ENCODE data around the gene ZBTB45. TPM values are rescaled to one million over a fixed set of nuclear protein-coding genes. Genes with fewer than 3 reads are reported as not detected.
"Not testable (repeated sequence)": the region's sequence is repeated elsewhere in the genome, so short reads cannot be mapped to it uniquely, and the experiment has no call there.

Gene ZBTB45
- total RNA-seq, 2 experiments from 2014 or later = 10.1 to 11.1 TPM

DNA sequence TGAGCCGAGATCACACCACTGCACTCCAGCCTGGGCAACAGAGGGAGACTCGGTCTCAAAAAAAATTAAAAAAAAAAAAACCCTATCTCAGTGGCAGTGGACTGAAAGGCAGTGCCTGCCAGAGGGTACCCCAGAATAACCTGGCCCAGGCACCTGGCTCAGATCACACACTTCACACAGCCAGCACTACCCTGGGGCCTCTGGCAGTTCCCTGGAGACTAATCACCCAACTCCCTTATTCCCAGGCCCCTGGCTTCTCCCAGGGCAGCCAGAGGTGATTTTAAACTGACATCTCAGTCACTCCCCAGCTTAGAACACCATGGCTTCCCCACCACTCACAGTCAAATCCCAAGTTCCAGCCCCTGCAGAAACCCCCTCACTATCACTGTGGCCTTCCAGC, 4.4 kb downstream of the ZBTB45 start:
- Mint-ChIP-seq H3K4me3 (peak overlapping the region; percentile 88), H3K4me1 (peaks cover 29% of the 10 kb centered on the region), H3K27me3 (no peaks in the 10 kb centered on the region), H3K9me3 (ENCODE audit: low read depth) (no peaks in the 10 kb centered on the region), H3K27ac (peak overlapping the region; percentile 47), H3K36me3 (ENCODE audit: low read depth) (peaks cover 23% of the 10 kb centered on the region)
- ChIA-PET POLR2A (interaction anchor here (1.8 kb wide), 1 partner anchor 29 kb away, joined by 7 read pairs; the partner anchor contains the start of gene TRIM28), CTCF (interaction anchor here (0.9 kb wide), 1 partner anchor 31 kb away, joined by 4 read pairs; no protein-coding TSS in a partner anchor)
- intact Hi-C loops (cut with DNase I, micrococcal nuclease) = loop anchor here in 1 of 2 experiments (5.0 kb wide), 2 partner anchors 38 to 113 kb away; partner anchors contain the start of gene ZNF446
- ATAC-seq (no peak), DNase-seq (no peak)

DNA sequence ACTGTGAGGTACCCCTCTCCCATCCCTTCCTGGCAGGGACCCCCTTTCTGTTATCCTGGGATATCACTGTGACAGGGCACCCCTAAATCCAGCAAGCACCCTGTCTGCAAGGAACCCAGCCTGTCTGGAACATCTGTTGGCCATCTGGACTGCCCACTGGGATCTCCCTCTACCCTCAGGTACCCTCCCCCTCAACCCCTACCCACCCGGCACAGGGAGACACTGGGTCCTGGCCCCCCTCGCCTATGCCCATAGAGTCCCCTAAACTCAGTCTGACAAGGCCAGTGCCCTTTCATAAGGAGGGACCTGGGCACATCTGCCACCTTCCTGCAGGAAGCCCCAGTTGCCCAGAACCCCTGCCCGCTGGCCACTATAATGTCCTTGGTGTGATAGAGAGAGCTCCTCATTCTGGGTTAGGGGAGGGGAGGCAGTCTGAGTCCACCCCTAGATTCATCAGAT, 5.0 kb downstream of the ZBTB45 start:
- no peak for DNase-seq
- H3K4me3 Mint-ChIP-seq = peak overlapping the region; percentile 88
- intact Hi-C loops (cut with DNase I, micrococcal nuclease) = loop anchor here (1.0 to 5.0 kb wide), 15 partner anchors 15 to 332 kb away; partner anchors contain the start of genes ZNF446 (in 2 of the 2), ERVK3-1 (in 1 of the 2), MZF1 (in 1 of the 2) and UBE2M (in 1 of the 2)
- H3K27me3 Mint-ChIP-seq = no peaks in the 10 kb centered on the region
- ChIA-PET POLR2A (interaction anchor here (0.6 to 1.8 kb wide), 4 partner anchors 15 to 1241 kb away, joined by 4 to 8 read pairs (median 6); partner anchors contain the start of genes TRIM28 and ZNF584), CTCF (interaction anchor here (0.5 to 1.8 kb wide), 16 partner anchors 10 to 322 kb away, joined by 3 to 13 read pairs (median 4); partner anchors contain the start of genes CHMP2A and ZNF324B)
- no peaks in the 10 kb centered on the region for H3K9me3 Mint-ChIP-seq (ENCODE audit: low read depth)
- no peak for ATAC-seq
- H3K36me3 Mint-ChIP-seq (ENCODE audit: low read depth) = peaks cover 23% of the 10 kb centered on the region
- H3K4me1 Mint-ChIP-seq = peaks cover 27% of the 10 kb centered on the region
- peak overlapping the region; percentile 81 for H3K27ac Mint-ChIP-seq

DNA sequence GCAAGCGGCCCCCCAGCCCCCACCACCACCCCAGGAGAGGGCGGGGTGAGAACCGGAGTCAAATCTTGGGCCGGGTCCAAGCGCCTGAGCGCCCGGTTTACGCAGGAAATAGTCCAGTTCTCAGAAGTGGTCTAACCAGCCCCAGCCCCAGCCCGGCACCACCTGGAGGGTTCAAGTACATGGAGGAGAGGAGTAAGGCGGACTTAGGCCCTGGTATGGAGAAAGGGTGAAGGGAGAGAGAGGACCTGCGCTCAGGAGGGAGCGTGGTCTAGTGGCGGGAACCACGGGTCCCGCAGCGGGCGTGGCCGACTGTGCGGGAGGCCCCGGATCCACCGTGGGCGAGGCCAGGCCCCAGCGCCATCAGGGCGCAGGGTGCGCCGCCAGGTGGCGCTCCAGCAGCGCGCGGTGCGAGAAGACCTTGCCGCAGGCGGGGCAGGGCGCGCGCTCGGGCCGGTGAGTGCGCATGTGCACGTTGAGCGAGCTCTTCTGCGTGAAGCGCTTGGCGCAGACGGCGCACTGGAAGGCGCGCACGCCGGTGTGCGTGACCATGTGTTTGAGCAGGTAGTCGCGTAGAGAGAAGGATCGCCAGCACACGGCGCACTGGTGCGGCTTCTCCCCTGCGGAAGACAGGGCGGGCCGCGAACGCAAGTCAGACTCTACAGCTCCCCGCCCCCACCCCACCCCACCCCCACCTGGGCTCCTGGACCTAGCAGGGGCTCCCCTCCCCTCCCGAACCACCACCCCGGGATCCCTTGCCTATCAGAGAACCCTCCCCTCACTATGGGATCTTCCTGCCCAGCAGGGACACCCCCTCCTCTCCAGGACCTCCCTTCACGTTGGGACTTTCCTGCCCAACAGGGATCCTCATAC, 5.7 kb downstream of the ZBTB45 start:
- DNase-seq (peak; percentile 99), ATAC-seq (peak; percentile 88)
- no peaks in the 10 kb centered on the region for H3K27me3 Mint-ChIP-seq
- ChIA-PET CTCF (interaction anchor here (0.5 to 1.8 kb wide), 16 partner anchors 10 to 321 kb away, joined by 3 to 13 read pairs (median 4); partner anchors contain the start of genes CHMP2A and ZNF324B), POLR2A (interaction anchor here (0.6 to 1.8 kb wide), 7 partner anchors 9 to 1241 kb away, joined by 3 to 8 read pairs (median 4); partner anchors contain the start of genes CHMP2A, TRIM28 and ZNF584)
- H3K4me1 Mint-ChIP-seq = peaks cover 27% of the 10 kb centered on the region
- H3K9me3 Mint-ChIP-seq (ENCODE audit: low read depth) = no peaks in the 10 kb centered on the region
- peak overlapping the region; percentile 88 for H3K4me3 Mint-ChIP-seq
- peaks cover 21% of the 10 kb centered on the region for H3K36me3 Mint-ChIP-seq (ENCODE audit: low read depth)
- intact Hi-C loops (cut with DNase I, micrococcal nuclease) = loop anchor here (1.0 kb wide), 13 partner anchors 15 to 332 kb away; partner anchors contain the start of genes ERVK3-1 (in 1 of the 2), MZF1 (in 1 of the 2), UBE2M (in 1 of the 2) and ZNF324 (in 1 of the 2)
- H3K27ac Mint-ChIP-seq = peak overlapping the region; percentile 81

DNA sequence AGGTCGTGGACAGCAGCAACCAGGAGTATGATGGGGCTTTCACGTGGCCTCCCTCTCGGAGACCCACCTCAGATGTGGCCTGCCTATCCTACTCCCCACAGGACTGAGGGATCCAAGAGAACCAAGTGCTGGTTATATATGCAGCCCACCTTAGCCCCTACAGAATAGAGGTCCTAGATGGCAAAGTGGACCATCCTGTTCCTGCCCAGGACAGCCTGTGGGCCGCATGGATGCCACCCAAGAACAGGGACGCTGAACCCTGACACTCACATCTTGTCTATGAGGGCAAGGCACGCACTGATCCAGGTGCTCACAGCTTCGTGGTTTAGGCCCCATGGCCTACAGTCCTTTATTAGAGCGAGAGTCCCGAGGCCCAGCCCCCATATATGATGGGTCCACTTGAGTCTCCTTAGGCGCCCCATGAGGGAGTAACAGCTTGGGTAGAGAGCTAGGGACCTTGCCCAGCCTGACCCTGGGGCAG, 6.4 kb downstream of the ZBTB45 start:
- Mint-ChIP-seq H3K4me3 (peak overlapping the region; percentile 88), H3K9me3 (ENCODE audit: low read depth) (no peaks in the 10 kb centered on the region), H3K27ac (peak overlapping the region; percentile 81), H3K4me1 (peaks cover 22% of the 10 kb centered on the region), H3K36me3 (ENCODE audit: low read depth) (peaks cover 19% of the 10 kb centered on the region), H3K27me3 (no peaks in the 10 kb centered on the region)
- no peak for DNase-seq
- CTCF ChIA-PET = interaction anchor here (0.5 to 1.8 kb wide), 10 partner anchors 9 to 102 kb away, joined by 3 to 13 read pairs (median 4); partner anchors contain the start of genes CHMP2A and ZNF324B
- POLR2A ChIA-PET = interaction anchor here (0.6 to 1.8 kb wide), 6 partner anchors 8 to 105 kb away, joined by 3 to 8 read pairs (median 4); partner anchors contain the start of genes CHMP2A, TRIM28 and ZNF584
- peak; percentile 0 for ATAC-seq
- intact Hi-C loops (cut with DNase I, micrococcal nuclease) = no loop called here

DNA sequence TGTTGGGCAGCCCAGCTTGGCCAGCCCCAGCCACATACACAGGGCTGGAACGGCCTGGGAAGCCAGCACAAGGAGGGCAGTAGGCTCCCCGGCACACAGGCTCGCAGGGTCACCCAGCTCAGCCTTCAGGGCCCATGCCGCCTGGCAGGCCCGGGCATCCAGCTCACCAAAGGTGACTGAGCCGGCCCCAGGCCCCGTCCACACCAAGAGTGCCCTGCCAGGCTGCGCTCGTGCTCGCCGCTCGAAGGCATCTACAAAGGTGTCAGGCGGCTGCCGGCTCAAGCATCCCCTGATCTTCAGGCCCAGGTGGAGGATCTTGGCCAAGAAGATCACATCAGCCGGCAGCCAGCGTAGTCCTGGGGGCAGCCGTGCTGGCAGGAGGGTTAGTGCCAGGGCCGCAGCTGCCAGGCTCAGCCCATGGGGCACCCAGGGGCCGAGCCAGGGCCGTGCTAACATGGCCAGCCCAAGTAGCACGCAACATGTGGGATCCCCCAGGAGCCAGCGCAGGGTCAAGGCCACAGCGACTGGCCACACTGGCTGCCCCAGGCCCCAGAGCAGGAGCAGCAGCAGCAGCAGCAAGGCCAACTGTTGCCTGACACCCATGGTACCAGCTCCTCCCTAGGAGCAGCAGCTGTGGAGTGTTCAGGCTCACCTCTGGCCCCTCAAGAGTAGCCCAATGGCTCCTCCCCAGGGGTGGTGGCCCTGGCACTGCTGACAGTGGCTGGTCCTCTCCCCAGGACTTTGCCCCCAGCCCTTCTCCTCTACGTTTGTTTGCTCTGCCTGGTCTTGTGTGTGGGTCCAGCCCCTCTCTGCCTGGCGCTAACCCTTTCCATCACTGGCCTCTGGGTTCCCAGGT, 8.0 kb downstream of the ZBTB45 start, which contains the start of gene SLC27A5:
Gene SLC27A5 (minus strand): TSS at position 640 of the 856 bp plus-strand sequence. CDS start 37 bp downstream, at position 603.
- ATAC-seq = no peak
- Mint-ChIP-seq H3K4me1 (peaks cover 14% of the 10 kb centered on the region), H3K9me3 (ENCODE audit: low read depth) (peaks cover 8% of the 10 kb centered on the region), H3K27ac (peak within 1 kb of the TSS; percentile 81), H3K4me3 (no peak within 1 kb of the TSS), H3K36me3 (ENCODE audit: low read depth) (peaks cover 25% of the 10 kb centered on the region), H3K27me3 (no peaks in the 10 kb centered on the region)
- intact Hi-C loops (cut with DNase I, micrococcal nuclease) = no loop called here
- CTCF ChIA-PET = no interaction called here
- no peak for DNase-seq
- POLR2A ChIA-PET = no interaction called here

DNA sequence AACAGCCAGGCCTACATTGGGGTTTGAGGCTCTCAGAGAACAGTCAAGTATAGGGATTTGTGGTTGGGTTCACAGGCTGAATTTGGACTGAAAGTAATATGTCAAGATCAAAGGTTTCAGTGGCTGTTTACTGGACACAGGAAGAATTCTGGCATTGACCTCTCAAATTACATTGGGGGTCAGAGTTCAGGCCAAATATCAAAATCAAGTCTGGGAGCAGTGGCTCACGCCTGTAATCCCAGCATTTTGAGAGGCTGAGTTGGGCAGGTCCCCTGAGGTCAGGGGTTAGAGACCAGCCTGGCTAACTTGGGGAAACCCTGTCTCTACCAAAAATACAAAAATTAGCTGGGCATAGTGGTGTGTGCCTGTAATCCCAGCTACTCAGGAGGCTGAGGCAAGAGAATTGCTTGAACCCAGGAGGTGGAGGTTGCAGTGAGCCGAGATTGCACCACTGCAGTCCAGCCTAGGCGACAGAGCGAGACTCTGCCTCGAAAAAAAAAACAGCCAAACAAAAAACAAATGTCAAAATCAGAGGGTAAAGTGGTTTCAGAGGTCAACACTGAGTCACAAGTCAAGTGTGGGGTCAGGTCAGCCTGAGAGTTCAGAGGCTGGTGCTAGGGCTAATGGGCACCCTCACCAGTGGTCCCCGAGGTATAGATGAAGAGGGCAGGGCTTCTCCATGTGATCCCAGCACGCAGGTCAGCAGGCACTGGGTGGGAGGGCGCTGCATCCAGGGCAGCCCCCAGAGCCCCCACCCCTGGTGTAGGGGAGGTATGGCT, 9.3 kb downstream of the ZBTB45 start:
- ChIA-PET POLR2A (no interaction called here), CTCF (no interaction called here)
- no peak for DNase-seq
- Mint-ChIP-seq H3K36me3 (ENCODE audit: low read depth) (peaks cover 14% of the 10 kb centered on the region), H3K27me3 (no peaks in the 10 kb centered on the region), H3K4me3 (no peak overlapping the region), H3K27ac (no peak overlapping the region), H3K9me3 (ENCODE audit: low read depth) (peaks cover 8% of the 10 kb centered on the region), H3K4me1 (peaks cover 3% of the 10 kb centered on the region)
- ATAC-seq = no peak
- intact Hi-C loops (cut with DNase I, micrococcal nuclease) = no loop called here

DNA sequence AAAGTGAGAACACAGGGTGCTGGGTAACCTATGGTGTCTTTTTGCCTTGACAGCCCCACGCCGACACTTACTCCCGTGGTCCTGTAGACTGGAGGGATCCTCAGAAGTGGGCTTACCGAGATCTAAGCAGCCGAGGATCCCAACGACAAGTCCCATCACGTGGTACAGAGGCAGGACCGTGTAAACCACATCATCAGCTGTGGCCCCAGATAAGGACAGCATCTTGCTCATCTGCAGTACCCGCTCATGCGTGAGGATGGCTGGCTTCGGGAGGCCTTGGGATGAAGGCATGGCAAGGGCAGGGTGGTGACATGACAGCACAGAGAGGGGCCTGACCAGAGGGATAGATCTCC, 9.9 kb downstream of the ZBTB45 start:
- Mint-ChIP-seq H3K27ac (no peak overlapping the region), H3K27me3 (no peaks in the 10 kb centered on the region), H3K4me1 (no peaks in the 10 kb centered on the region), H3K36me3 (ENCODE audit: low read depth) (peaks cover 11% of the 10 kb centered on the region), H3K9me3 (ENCODE audit: low read depth) (peaks cover 8% of the 10 kb centered on the region), H3K4me3 (no peak overlapping the region)
- ChIA-PET POLR2A (no interaction called here), CTCF (no interaction called here)
- ATAC-seq (no peak), DNase-seq (no peak)
- intact Hi-C loops (cut with DNase I, micrococcal nuclease) = no loop called here

DNA sequence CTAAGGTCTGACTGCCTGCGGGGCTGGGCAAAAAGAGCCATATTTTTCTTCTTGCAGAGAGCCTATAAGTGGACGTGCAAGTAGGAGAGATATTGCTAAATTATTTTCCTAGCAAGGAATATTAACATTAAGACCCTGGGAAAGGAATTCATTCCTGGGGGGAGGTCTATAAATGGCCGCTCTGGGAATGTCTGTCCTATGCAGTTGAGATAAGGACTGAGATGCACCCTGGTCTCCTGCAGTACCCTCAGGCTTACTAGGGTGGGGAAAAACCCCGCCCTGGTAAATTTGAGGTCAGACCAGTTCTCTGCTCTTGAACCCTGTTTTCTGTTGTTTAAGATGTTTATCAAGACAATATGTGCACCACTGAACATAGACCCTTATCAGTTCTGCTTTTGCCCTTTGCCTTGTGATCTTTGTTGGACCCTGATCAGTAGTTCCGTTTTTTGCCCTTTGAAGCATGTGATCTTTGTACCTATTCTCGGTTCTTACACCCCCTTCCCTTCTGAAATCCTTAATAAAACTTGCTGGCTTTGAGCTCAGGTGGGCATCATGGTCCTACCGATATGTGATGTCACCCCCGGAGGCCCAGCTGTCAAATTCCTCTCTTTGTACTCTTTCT, 11.9 kb downstream of the ZBTB45 start:
- H3K4me3 Mint-ChIP-seq; H3K27ac Mint-ChIP-seq; DNase-seq; POLR2A ChIA-PET; H3K27me3 Mint-ChIP-seq; H3K36me3 Mint-ChIP-seq (ENCODE audit: low read depth); ATAC-seq; H3K4me1 Mint-ChIP-seq; intact Hi-C loops (cut with DNase I, micrococcal nuclease); H3K9me3 Mint-ChIP-seq (ENCODE audit: low read depth): not testable (repeated sequence)
- CTCF ChIA-PET = interaction anchor here (0.9 to 1.2 kb wide), 2 partner anchors 11 to 201 kb away, joined by 3 read pairs; no protein-coding TSS in a partner anchor

DNA sequence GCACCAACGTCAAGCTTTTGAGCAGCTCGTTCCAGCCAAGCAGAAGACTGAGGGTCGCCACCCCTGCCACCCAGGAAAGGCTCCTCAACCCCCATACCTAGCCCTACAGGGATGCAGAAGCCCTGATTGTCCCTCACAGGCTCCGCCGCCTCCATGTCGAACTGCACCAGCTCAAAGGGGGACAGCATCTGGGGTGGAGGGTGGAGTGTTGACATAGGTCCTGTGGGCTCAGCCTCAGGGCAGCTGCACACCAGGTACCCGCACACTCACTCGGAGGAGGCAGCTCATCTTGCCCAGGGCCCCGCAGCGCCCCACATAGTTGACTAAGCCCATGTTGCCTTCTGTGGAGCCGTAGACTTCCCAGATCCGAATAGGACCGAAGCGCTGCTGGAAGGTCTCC, 19.4 kb downstream of the ZBTB45 start:
- Mint-ChIP-seq H3K27me3 (no peaks in the 10 kb centered on the region), H3K36me3 (ENCODE audit: low read depth) (peaks cover 3% of the 10 kb centered on the region), H3K4me3 (peak overlapping the region; percentile 81), H3K27ac (no peak overlapping the region), H3K4me1 (peaks cover 19% of the 10 kb centered on the region), H3K9me3 (ENCODE audit: low read depth) (peaks cover 5% of the 10 kb centered on the region)
- DNase-seq (no peak), ATAC-seq (no peak)
- CTCF ChIA-PET = interaction anchor here (1.1 to 2.1 kb wide), 3 partner anchors 14 to 169 kb away, joined by 5 to 8 read pairs (median 5); partner anchors contain the start of gene ZBTB45
- intact Hi-C loops (cut with DNase I, micrococcal nuclease) = no loop called here
- POLR2A ChIA-PET = interaction anchor here (1.1 to 1.3 kb wide), 2 partner anchors 14 to 20 kb away, joined by 3 to 8 read pairs; partner anchors contain the start of gene ZBTB45

All from activated CD4-positive, alpha-beta T cell treated with anti-CD3 and anti-CD28 coated beads for 36 hours (primary cell).